ENCODE results near the gene TIMM21. TPM values are rescaled to one million over a fixed set of nuclear protein-coding genes. Genes with fewer than 3 reads are reported as not detected.

Gene TIMM21
- total RNA-seq, 4 donors from 2014 or later: 32.7 to 38.3 (median 35.5) TPM

DNA sequence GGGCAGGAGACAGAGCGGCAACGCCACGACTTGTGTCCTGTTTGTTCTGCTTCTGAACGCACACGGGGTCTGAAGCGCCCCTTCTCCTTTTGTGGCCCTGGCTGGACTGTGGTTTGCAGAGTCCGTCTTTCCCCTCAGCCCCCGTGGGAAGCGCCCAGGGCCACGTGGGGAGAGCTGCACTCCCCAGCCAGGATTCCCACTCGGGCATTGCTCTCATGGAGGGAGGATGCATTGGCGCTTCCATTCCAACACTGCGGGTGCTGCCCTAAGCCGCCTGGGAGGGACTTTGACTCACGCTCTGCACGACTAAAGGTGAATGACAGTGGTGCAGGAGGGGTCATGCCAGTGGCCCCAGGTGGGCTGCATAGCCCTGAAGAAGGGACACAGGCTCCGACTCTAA lies 52.5 kb downstream of the TIMM21 start:
- H3K27me3 ChIP-seq: no peaks in the 10 kb centered on the region
- peaks cover 0 to 4% (median 0%) of the 10 kb centered on the region in 3 donors for H3K4me1 ChIP-seq
- TF ChIP-seq, protein P1, sequence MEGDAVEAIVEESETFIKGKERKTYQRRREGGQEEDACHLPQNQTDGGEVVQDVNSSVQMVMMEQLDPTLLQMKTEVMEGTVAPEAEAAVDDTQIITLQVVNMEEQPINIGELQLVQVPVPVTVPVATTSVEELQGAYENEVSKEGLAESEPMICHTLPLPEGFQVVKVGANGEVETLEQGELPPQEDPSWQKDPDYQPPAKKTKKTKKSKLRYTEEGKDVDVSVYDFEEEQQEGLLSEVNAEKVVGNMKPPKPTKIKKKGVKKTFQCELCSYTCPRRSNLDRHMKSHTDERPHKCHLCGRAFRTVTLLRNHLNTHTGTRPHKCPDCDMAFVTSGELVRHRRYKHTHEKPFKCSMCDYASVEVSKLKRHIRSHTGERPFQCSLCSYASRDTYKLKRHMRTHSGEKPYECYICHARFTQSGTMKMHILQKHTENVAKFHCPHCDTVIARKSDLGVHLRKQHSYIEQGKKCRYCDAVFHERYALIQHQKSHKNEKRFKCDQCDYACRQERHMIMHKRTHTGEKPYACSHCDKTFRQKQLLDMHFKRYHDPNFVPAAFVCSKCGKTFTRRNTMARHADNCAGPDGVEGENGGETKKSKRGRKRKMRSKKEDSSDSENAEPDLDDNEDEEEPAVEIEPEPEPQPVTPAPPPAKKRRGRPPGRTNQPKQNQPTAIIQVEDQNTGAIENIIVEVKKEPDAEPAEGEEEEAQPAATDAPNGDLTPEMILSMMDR (IDR thresholded peaks at IDR 0.05): no peak
- no peak for TF ChIP-seq POLR2AphosphoS5 (IDR thresholded peaks at IDR 0.05)
- TF ChIP-seq POLR2A (IDR thresholded peaks at IDR 0.05): no peak
- TF ChIP-seq EP300 (IDR thresholded peaks at IDR 0.05): no peak
- H3K4me3 ChIP-seq: no peak overlapping the region
- no peaks in the 10 kb centered on the region for H3K36me3 ChIP-seq
- no peaks in the 10 kb centered on the region for H3K9me3 ChIP-seq
- WGBS, 2 donors (ENCODE audit: low coverage in 1 of 2): 62 to 85% methylated on average over 3 to 12 of the region's 17 CpGs
- no peak overlapping the region for H3K27ac ChIP-seq
- no peak for ATAC-seq

DNA sequence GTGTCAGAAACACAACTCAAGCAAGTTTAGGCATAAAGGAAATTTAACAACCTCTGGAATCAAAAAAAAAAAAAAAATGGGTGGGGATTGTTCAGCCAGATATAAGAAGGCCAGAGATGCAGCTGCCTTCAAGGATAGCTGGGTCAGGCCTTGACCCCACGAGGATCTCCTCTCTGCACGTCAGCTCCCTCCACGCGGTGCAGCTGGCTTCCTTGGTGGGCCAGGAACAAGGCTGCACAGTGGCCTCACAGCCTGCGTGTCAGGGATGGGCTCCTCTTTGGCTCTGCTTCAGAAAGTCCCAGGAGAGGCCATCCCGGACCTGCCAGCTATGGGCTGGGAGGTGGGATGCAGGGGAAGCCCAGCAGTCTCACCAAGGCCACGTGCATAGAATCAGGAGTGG lies 55.5 kb downstream of the TIMM21 start:
- ATAC-seq: no peak
- no CpG with 5 or more reads among the region's 7 CpGs for WGBS, 2 donors (ENCODE audit: low coverage in 1 of 2)

DNA sequence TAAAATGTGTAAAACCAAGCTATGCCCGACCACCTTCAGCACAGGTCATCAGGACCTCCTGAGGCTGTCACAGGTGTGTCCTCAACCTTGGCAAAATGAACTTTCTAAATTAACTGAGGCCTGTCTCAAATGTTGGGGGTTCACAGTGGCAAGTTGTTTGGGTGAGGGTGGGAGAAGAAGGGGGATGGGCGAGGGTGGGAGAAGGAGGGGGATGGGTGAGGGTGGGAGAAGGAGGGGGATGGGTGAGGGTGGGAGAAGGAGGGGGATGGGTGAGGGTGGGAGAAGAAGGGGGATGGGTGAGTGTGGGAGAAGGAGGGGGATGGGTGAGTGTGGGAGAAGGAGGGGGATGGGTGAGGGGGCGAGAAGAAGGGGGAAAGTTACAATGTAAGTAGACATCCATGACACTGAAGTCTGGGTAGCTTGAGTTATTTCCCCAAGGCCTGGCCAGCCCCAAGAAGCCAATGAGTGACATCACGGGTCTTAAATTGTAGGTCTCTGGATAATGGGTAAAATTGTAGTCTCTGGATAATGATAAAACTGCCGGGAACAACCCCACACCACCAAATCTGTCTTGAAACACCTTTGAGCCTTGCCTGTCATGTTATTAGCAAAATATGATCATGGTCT lies 56.3 kb downstream of the TIMM21 start:
- 34 to 57% methylated on average over 2 to 3 of the region's 5 CpGs for WGBS, 2 donors (ENCODE audit: low coverage in 1 of 2)
- H3K4me1 ChIP-seq: no peaks in the 10 kb centered on the region
- no peaks in the 10 kb centered on the region for H3K36me3 ChIP-seq
- no peak for ATAC-seq
- H3K27me3 ChIP-seq: peaks cover 8% of the 10 kb centered on the region
- TF ChIP-seq POLR2A (IDR thresholded peaks at IDR 0.05): no peak
- no peak for TF ChIP-seq POLR2AphosphoS5 (IDR thresholded peaks at IDR 0.05)
- no peak for TF ChIP-seq EP300 (IDR thresholded peaks at IDR 0.05)
- TF ChIP-seq, protein P1 (IDR thresholded peaks at IDR 0.05): no peak
- H3K27ac ChIP-seq: no peak overlapping the region
- H3K9me3 ChIP-seq: no peaks in the 10 kb centered on the region
- no peak overlapping the region for H3K4me3 ChIP-seq

More for the DNA sequence above, 55.5 kb downstream of the TIMM21 start:
- Histone ChIP-seq H3K27me3 (peaks cover 7% of the 10 kb centered on the region), H3K4me3 (no peak overlapping the region), H3K4me1 (no peaks in the 10 kb centered on the region), H3K36me3 (no peaks in the 10 kb centered on the region), H3K9me3 (no peaks in the 10 kb centered on the region), H3K27ac (no peak overlapping the region)
- no peak for TF ChIP-seq POLR2A (IDR thresholded peaks at IDR 0.05)

Other genes with a start within 250 kb of the TIMM21 start
- under 1 TPM in 1 of 4 donors, not detected in 3; 0.27 TPM for gene FBXO15, start 689 bp upstream of the TIMM21 start, total RNA-seq
- 100 to 1,000 TPM in 1 of 4 donors, 10 to 100 TPM in 3; 53.8 to 118 (median 75.2) TPM for gene CYB5A, start 143.4 kb downstream of the TIMM21 start, total RNA-seq
- not detected for gene C18orf63, start 167.3 kb downstream of the TIMM21 start, total RNA-seq

Measured in gastroesophageal sphincter (tissue), 4 donors.